Left lung (tissue), 10 donors: ENCODE data around the gene FNDC3A. TPM values are rescaled to one million over a fixed set of nuclear protein-coding genes. Genes with fewer than 3 reads are reported as not detected.

Experiments
- ATAC-seq: fragments of 200-7000 bp; cut with Tn5 transposase; one replicate; pipeline ENCODE4 v1.9.1; 2020; ENCODE audit warnings: moderate library complexity
- DNase-seq, 4 donors: peaks; one replicate each; pipeline ENCODE4 v3.0.0-alpha.2; 2013 to 2020
- H3K27ac ChIP-seq, 2 donors: fragments of 200-600 bp; sonication (generic) in 1 of 2; one replicate each; pipeline versions ENCODE4 v1.5.0 to v1.8.0; 2020 to 2021
- H3K27me3 ChIP-seq, 2 donors: fragments of 200-600 bp; sonication (generic) in 1 of 2; one replicate each; pipeline versions ENCODE4 v1.5.0 to v1.8.0; 2020 to 2021
- H3K36me3 ChIP-seq, 2 donors: fragments of 200-600 bp; sonication (generic) in 1 of 2; one replicate each; pipeline versions ENCODE4 v1.5.0 to v1.8.0; 2020 to 2021
- H3K4me1 ChIP-seq, 2 donors: fragments of 200-600 bp; one replicate each; pipeline ENCODE4 v1.8.0; 2021
- H3K4me3 ChIP-seq, 2 donors: fragments of 200-600 bp; sonication (generic) in 1 of 2; one replicate each; pipeline versions ENCODE4 v1.5.0 to v1.8.0; 2020 to 2021; ENCODE audit warnings: mild to moderate bottlenecking in 1 of 2
- H3K9me3 ChIP-seq, 2 donors: fragments of 200-600 bp; sonication (generic) in 1 of 2; one replicate each; pipeline versions ENCODE4 v1.5.0 to v1.8.0; 2020 to 2021
- intact Hi-C, 2 donors: fragments of 100-400 bp; cut with DNase I; formaldehyde crosslinking; loops; one replicate each; pipeline versions ENCODE4 v1.11.2 to v1.14.2; 2022
- polyA plus RNA-seq, 6 donors: library from polyadenylated mRNA; unstranded; fragments of 120-200 nt; gene quantifications; one replicate each; pipeline ENCODE4 v1.2.1, GENCODE V29; 2013; ENCODE audit not compliant: insufficient read length in 6 of 6
- total RNA-seq, 2 donors: library from RNA; stranded (reverse); fragmentation: NEBNext Ultra II Directional; extraction: Animal tissue kit (Norgen Biotek cat#: 25700); gene quantifications; one replicate each; pipeline ENCODE4 v1.2.1, GENCODE V29; 2021
- TF ChIP-seq, protein P1 (sequence below), 2 donors: fragments of 200-600 bp; sonication (generic) in 1 of 2; IDR thresholded peaks; one replicate each; pipeline versions ENCODE4 v1.5.0 to v1.8.0; 2021; ENCODE audit warnings: antibody characterized with exemption in 2 of 2
- donor health status: DM: no; HTN: yes; CAD: no.
- donor health status: DM: no; HTN: no; CAD: no.

The FNDC3A gene
- total and polyA plus RNA-seq, 8 donors, result 55.5 to 80.5 (median 69.8) TPM

DNA sequence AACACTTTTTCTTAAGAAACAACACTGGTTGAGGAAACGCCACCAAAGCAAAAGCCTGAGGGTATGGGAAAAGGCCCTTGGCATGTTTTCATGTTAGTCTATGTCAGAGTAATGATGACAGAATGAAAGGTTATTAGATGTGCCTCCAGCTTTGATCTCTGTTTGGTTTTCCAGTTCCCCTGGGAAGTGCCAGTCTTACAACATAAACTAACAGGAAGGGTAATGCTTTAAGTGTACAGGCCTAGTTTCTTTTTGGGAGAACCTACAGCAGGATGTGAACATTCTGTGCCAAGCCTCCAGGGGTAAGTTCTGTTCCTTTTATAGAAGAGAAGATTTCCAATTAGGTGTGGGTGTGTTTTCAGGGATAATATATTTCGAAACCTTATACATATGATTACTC, 121.7 kb downstream of the FNDC3A start:
- H3K36me3 ChIP-seq, result no peaks in the 10 kb centered on the region
- DNase-seq (no peak), ATAC-seq (peak; percentile 64)
- no peaks in the 10 kb centered on the region for H3K9me3 ChIP-seq
- intact Hi-C loops, result no loop called here
- H3K27ac ChIP-seq, result peak overlapping the region; percentile 63 to 77
- peaks cover 7 to 27% of the 10 kb centered on the region in 2 donors for H3K4me1 ChIP-seq
- no peak overlapping the region for H3K4me3 ChIP-seq
- no peaks in the 10 kb centered on the region for H3K27me3 ChIP-seq
- TF ChIP-seq, protein P1, sequence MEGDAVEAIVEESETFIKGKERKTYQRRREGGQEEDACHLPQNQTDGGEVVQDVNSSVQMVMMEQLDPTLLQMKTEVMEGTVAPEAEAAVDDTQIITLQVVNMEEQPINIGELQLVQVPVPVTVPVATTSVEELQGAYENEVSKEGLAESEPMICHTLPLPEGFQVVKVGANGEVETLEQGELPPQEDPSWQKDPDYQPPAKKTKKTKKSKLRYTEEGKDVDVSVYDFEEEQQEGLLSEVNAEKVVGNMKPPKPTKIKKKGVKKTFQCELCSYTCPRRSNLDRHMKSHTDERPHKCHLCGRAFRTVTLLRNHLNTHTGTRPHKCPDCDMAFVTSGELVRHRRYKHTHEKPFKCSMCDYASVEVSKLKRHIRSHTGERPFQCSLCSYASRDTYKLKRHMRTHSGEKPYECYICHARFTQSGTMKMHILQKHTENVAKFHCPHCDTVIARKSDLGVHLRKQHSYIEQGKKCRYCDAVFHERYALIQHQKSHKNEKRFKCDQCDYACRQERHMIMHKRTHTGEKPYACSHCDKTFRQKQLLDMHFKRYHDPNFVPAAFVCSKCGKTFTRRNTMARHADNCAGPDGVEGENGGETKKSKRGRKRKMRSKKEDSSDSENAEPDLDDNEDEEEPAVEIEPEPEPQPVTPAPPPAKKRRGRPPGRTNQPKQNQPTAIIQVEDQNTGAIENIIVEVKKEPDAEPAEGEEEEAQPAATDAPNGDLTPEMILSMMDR (IDR thresholded peaks at IDR 0.05), result no peak

DNA sequence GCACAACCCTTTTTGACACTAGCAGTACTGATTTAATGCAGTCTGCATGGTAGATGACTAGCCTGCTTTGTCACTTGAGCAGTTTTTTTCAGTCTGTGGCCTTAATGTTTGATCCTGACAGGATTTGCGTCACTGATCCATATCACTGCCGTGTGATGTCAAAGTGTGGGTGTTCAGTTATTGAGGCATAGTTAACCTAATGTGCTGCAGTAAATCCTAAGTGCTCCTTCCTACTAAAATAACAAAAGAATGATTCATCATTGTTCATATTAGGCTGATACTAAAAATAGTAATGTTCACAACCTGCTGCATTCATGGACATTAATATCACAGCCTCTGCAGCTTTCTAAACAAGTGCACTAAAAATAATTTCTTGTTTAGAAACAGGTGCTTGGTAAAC, 122.5 kb downstream of the FNDC3A start:
- peak in 1 of 4 donors; percentile 14 for DNase-seq
- H3K27ac ChIP-seq, result peak overlapping the region; percentile 63 to 77
- H3K36me3 ChIP-seq, result no peaks in the 10 kb centered on the region
- H3K4me3 ChIP-seq, result no peak overlapping the region
- peaks cover 7 to 27% of the 10 kb centered on the region in 2 donors for H3K4me1 ChIP-seq
- intact Hi-C loops, result no loop called here
- H3K9me3 ChIP-seq, result no peaks in the 10 kb centered on the region
- TF ChIP-seq, protein P1 (IDR thresholded peaks at IDR 0.05), result no peak
- ATAC-seq, result peak; percentile 86
- H3K27me3 ChIP-seq, result no peaks in the 10 kb centered on the region

DNA sequence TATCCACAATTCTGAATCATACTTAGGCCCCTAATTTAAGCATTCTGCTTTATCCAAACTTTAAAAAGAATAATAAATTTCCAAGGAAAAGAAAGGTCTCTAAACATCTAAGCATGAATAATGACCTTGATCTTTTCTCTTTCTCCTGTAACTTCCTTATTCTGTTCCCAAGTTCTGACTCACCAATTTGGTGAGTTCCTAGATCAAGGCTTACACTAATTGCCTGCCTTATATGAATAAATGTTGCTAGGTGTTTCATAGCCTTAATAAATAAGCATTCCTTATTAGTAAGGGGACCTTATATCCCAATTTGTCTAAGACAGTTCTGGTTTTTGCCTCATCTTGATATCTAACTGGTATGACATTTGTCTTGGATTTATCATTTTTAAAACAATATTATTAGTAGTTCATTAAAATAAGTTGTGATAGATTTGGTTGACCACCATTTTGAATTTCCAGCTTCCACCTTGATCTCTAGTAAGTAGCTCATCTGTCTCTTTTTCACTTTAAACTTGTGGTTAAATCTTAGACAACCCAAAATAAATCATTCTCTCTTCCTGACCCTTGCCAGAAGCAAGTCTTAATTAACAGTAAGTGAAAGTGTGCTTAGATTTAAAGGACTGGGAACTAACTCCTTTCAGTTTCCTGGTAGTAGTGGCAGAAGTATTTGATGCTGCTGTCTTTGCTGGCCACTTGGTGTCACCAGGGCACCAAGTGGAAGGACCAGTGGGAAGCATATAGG, 123.2 kb downstream of the FNDC3A start:
- Histone ChIP-seq H3K4me1 (peaks cover 7 to 27% of the 10 kb centered on the region in 2 donors), H3K27me3 (no peaks in the 10 kb centered on the region), H3K9me3 (no peaks in the 10 kb centered on the region), H3K27ac (peak overlapping the region; percentile 30 to 63), H3K36me3 (no peaks in the 10 kb centered on the region), H3K4me3 (no peak overlapping the region)
- TF ChIP-seq, protein P1 (IDR thresholded peaks at IDR 0.05), result peak; percentile 7 to 47
- peak; percentile 73 for ATAC-seq
- peak in 1 of 4 donors; percentile 19 for DNase-seq
- intact Hi-C loops, result no loop called here

DNA sequence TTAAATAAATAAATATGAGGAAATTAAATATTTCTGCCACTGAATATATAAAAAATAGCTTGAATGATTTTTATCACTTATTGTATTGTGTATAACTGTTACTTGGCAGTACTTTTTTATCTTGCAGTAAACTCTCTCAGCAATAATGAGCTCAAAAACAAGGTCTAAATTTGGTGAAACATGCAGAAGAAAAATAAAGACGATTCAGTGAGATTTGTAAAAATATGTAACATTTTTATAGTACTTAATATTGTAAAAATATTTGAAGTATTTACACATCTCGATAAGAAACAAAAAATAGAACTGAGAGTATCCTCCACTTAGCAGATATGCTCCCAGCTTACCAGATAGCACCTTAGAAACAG, 123.8 kb downstream of the FNDC3A start:
- H3K4me3 ChIP-seq, result no peak overlapping the region
- ATAC-seq, result no peak
- TF ChIP-seq, protein P1 (IDR thresholded peaks at IDR 0.05), result no peak
- H3K36me3 ChIP-seq, result no peaks in the 10 kb centered on the region
- DNase-seq, result no peak
- intact Hi-C loops, result no loop called here
- H3K27me3 ChIP-seq, result no peaks in the 10 kb centered on the region
- peaks cover 7 to 27% of the 10 kb centered on the region in 2 donors for H3K4me1 ChIP-seq
- peak overlapping the region in 1 of 2 donors; percentile 63 for H3K27ac ChIP-seq
- no peaks in the 10 kb centered on the region for H3K9me3 ChIP-seq

DNA sequence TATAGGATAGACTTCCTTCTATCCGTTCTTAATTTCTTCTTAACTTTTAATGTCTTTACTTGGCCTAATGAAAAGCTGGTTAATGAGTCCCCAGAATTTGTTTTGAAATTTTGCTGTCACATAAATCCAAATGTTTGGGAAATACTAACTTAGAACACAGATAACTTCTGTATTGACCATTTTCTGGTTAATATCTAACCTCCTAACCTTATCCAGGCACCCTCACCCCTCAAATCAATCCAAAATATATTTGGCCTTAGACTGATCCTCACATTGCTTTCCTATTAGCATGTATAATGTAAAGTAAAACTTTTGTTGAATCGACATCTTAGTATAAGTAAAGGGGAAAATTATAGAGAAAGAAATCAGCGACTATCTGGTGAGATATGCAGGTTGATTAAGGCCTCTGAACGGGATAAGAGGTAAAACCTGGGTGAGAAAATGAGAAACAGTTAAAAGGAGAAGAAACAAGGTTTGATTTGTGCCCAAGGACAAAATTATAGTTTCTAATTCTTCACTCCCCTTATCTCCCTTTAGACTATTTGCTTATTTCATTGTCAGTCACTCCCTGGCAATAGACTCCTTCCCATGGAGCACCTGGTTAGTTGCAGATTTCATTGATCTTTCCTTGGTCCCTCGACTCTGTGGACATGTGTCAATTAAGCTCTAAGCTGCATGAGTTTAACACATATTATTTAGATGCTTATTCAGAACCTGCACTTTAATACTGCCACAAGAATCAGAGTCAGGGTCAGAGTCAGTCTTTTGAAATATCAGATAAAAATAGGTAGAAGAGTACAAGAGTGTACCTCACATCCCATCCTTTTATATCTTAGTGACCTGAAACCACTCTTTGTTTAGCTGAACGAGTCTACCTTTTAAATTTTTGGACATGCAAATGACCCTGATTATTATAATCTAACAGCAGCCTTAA, 125.2 kb downstream of the FNDC3A start:
- ATAC-seq (no peak), DNase-seq (no peak)
- Histone ChIP-seq H3K27ac (no peak overlapping the region), H3K4me3 (no peak overlapping the region), H3K27me3 (no peaks in the 10 kb centered on the region), H3K9me3 (no peaks in the 10 kb centered on the region), H3K4me1 (peaks cover 7 to 27% of the 10 kb centered on the region in 2 donors), H3K36me3 (no peaks in the 10 kb centered on the region)
- TF ChIP-seq, protein P1 (IDR thresholded peaks at IDR 0.05), result no peak
- intact Hi-C loops, result loop anchor here in 1 of 2 donors (10.0 kb wide), 1 partner anchor 184 kb away; no protein-coding TSS in a partner anchor
